H9 (cell line): ENCODE results near the gene PPP2R2B. TPM values are rescaled to one million over a fixed set of nuclear protein-coding genes. Genes with fewer than 3 reads are reported as not detected.

Experiments
- DNase-seq: peaks from one replicate; pipeline ENCODE4 v3.0.0-alpha.2; 2017
- H2AFZ ChIP-seq: one replicate; pipeline ENCODE4 v1.6.1; 2013; ENCODE audit warnings: mild to moderate bottlenecking, low read length, control low read depth, moderate library complexity
- H2AK5ac ChIP-seq: 2 replicates; pipeline ENCODE4 v1.6.1; 2013; ENCODE audit warnings: low read length, control low read depth, mixed read lengths; ENCODE audit not compliant: insufficient read length
- H2BK120ac ChIP-seq: one replicate; pipeline ENCODE4 v1.6.1; 2013; ENCODE audit warnings: low read depth, mild to moderate bottlenecking, low read length, control low read depth, inconsistent platforms; ENCODE audit not compliant: poor library complexity, severe bottlenecking
- H2BK12ac ChIP-seq: 2 replicates; pipeline ENCODE4 v1.6.1; 2013; ENCODE audit warnings: low read length, control low read depth, mixed read lengths, low read depth; ENCODE audit not compliant: insufficient read length
- H2BK15ac ChIP-seq: 2 replicates; pipeline ENCODE4 v1.6.1; 2013; ENCODE audit warnings: low read depth, low read length, control low read depth
- H2BK20ac ChIP-seq: one replicate; pipeline ENCODE4 v1.6.1; 2013; ENCODE audit warnings: low read depth, mild to moderate bottlenecking, low read length, control low read depth, inconsistent platforms; ENCODE audit not compliant: poor library complexity, severe bottlenecking
- H2BK5ac ChIP-seq: 2 replicates; pipeline ENCODE4 v1.6.1; 2013; ENCODE audit warnings: low read length, control low read depth, mixed read lengths; ENCODE audit not compliant: insufficient read length
- H3K14ac ChIP-seq: 2 replicates; pipeline ENCODE4 v1.6.1; 2013; ENCODE audit warnings: low read length, control low read depth; ENCODE audit not compliant: insufficient read depth
- H3K18ac ChIP-seq: 2 replicates; pipeline ENCODE4 v1.6.1; 2013; ENCODE audit warnings: low read depth, mild to moderate bottlenecking, mixed read lengths, low read length, control low read depth; ENCODE audit not compliant: insufficient read length
- H3K23ac ChIP-seq: 2 replicates; pipeline ENCODE4 v1.6.1; 2013; ENCODE audit warnings: low read length, control low read depth, mixed read lengths, low read depth; ENCODE audit not compliant: insufficient read length
- H3K23me2 ChIP-seq: 2 replicates; pipeline ENCODE4 v1.6.1; 2013; ENCODE audit warnings: low read depth, mild to moderate bottlenecking, mixed read lengths, low read length, control low read depth; ENCODE audit not compliant: insufficient read length, poor library complexity, severe bottlenecking
- H3K27ac ChIP-seq: 2 replicates; pipeline ENCODE4 v1.5.1; 2013; ENCODE audit warnings: low read length, control low read depth, mixed read lengths, low read depth; ENCODE audit not compliant: insufficient read length
- H3K27me3 ChIP-seq: 2 replicates; pipeline ENCODE4 v1.6.1; 2013; ENCODE audit warnings: low read length, control low read depth, inconsistent platforms; ENCODE audit not compliant: insufficient read depth
- H3K4ac ChIP-seq: 2 replicates; pipeline ENCODE4 v1.6.1; 2013; ENCODE audit warnings: low read depth, mild to moderate bottlenecking, control low read depth, inconsistent platforms, low read length, moderate library complexity
- H3K4me1 ChIP-seq: 2 replicates; pipeline ENCODE4 v1.6.1; 2013; ENCODE audit warnings: low read length, control low read depth, inconsistent platforms; ENCODE audit not compliant: insufficient read depth
- H3K4me2 ChIP-seq: 2 replicates; pipeline ENCODE4 v1.6.1; 2013; ENCODE audit warnings: low read length, control low read depth, mixed read lengths; ENCODE audit not compliant: insufficient read length, insufficient read depth
- H3K56ac ChIP-seq: 2 replicates; pipeline ENCODE4 v1.6.1; 2013; ENCODE audit warnings: low read depth, mild to moderate bottlenecking, mixed read lengths, low read length, control low read depth; ENCODE audit not compliant: insufficient read length
- H3K79me1 ChIP-seq: 2 replicates; pipeline ENCODE4 v1.6.1; 2013; ENCODE audit warnings: low read depth, mild to moderate bottlenecking, moderate library complexity, low read length, control low read depth, inconsistent platforms; ENCODE audit not compliant: insufficient read depth, poor library complexity, severe bottlenecking
- H3K79me2 ChIP-seq: 2 replicates; pipeline ENCODE4 v1.6.1; 2013; ENCODE audit warnings: low read length, control low read depth, inconsistent platforms; ENCODE audit not compliant: insufficient read depth
- H3K9ac ChIP-seq: 2 replicates; pipeline ENCODE4 v1.6.1; 2013; ENCODE audit warnings: low read length, control low read depth, mixed read lengths; ENCODE audit not compliant: insufficient read length; ENCODE audit errors: extremely low read depth
- H3K9me3 ChIP-seq: one replicate; pipeline ENCODE4 v1.6.1; 2013; ENCODE audit warnings: low read depth, low read length, inconsistent platforms; ENCODE audit not compliant: control insufficient read depth
- H3T11ph ChIP-seq: one replicate; pipeline ENCODE4 v1.6.1; 2013; ENCODE audit warnings: mild to moderate bottlenecking, low read length, control low read depth, inconsistent platforms
- H4K20me1 ChIP-seq: one replicate; pipeline ENCODE4 v1.6.1; 2013; ENCODE audit not compliant: control insufficient read depth, insufficient read length, insufficient read depth
- H4K5ac ChIP-seq: 2 replicates; pipeline ENCODE4 v1.6.1; 2013; ENCODE audit warnings: low read depth, mild to moderate bottlenecking, mixed read lengths, low read length, control low read depth; ENCODE audit not compliant: insufficient read length
- H4K8ac ChIP-seq: replicated peaks from 2 replicates; pipeline ENCODE4 v1.6.1; 2013; ENCODE audit warnings: low read length, control low read depth, mixed read lengths, low read depth; ENCODE audit not compliant: insufficient read length
- H4K91ac ChIP-seq: 2 replicates; pipeline ENCODE4 v1.6.1; 2013; ENCODE audit warnings: low read depth, mild to moderate bottlenecking, moderate library complexity, mixed read lengths, low read length, control low read depth; ENCODE audit not compliant: insufficient read length
- H3K27ac Mint-ChIP-seq, 3 experiments: 2 replicates in 2 of 3; 3 replicates in 1 of 3; pipeline ENCODE4 v1.8.0; 2020 to 2021; ENCODE audit warnings: mixed read lengths in 3 of 3, mild to moderate bottlenecking in 1 of 3, moderate library complexity in 1 of 3
- H3K27me3 Mint-ChIP-seq: 2 replicates; pipeline ENCODE4 v1.8.0; 2021; ENCODE audit warnings: low read depth, mild to moderate bottlenecking, moderate library complexity, mixed read lengths
- H3K36me3 Mint-ChIP-seq, 3 experiments: 2 replicates in 2 of 3; 3 replicates in 1 of 3; pipeline ENCODE4 v1.8.0; 2020 to 2021; ENCODE audit warnings: low read depth in 3 of 3, mixed read lengths in 3 of 3; ENCODE audit not compliant: insufficient read depth in 1 of 3
- H3K4me1 Mint-ChIP-seq, 2 experiments: 2 replicates each; pipeline ENCODE4 v1.8.0; 2020; ENCODE audit warnings: mixed read lengths in 2 of 2
- H3K4me3 Mint-ChIP-seq, 2 experiments: 2 replicates in 1 of 2; 3 replicates in 1 of 2; pipeline ENCODE4 v1.8.0; 2020 to 2021; ENCODE audit warnings: mild to moderate bottlenecking in 2 of 2, mixed read lengths in 2 of 2, moderate library complexity in 1 of 2
- H3K9me3 Mint-ChIP-seq, 2 experiments: 2 replicates in 1 of 2; 3 replicates in 1 of 2; pipeline ENCODE4 v1.8.0; 2020; ENCODE audit warnings: mild to moderate bottlenecking in 2 of 2, mixed read lengths in 2 of 2, moderate library complexity in 1 of 2
- CTCF ChIP-seq: fragments of 200-600 bp; sonication (generic); conservative IDR thresholded peaks from 3 replicates; pipeline ENCODE4 v1.8.0; 2021; ENCODE audit warnings: antibody characterized with exemption, mild to moderate bottlenecking
- WGBS: extraction: QIAGEN DNeasy Blood & Tissue Kit; methylation state at CpG from one replicate; pipeline ENCODE4 v1.1.7; 2013; ENCODE audit warnings: missing lambda C conversion rate, low lambda C conversion rate, mixed read lengths; ENCODE audit not compliant: insufficient read length; ENCODE audit errors: extremely low coverage; 5-methylcytosine and 5-hydroxymethylcytosine counted together
- total RNA-seq: library from RNA; stranded (reverse); gene quantifications from 2 replicates; pipeline ENCODE4 v1.2.1, GENCODE V29; 2021

PPP2R2B gene
- total RNA-seq, 1 experiment from 2014 or later = 14.3 TPM

GRCh38 chr5:146789712-146790653 is 88.6 kb downstream of the PPP2R2B start:
- no peak for TF ChIP-seq CTCF
- Histone ChIP-seq H4K91ac (no peak overlapping the region), H3T11ph (no peak overlapping the region), H2BK12ac (no peak overlapping the region), H2BK120ac (no peak overlapping the region), H3K4me1 (peaks cover 22% of the 10 kb centered on the region), H3K27ac (peak overlapping the region; percentile 87), H3K56ac (no peak overlapping the region), H3K9me3 (no peaks in the 10 kb centered on the region), H2AFZ (no peak overlapping the region), H4K20me1 (no peaks in the 10 kb centered on the region), H2AK5ac (no peak overlapping the region), H3K79me1 (no peaks in the 10 kb centered on the region), H3K4ac (no peak overlapping the region), H4K8ac (no peak overlapping the region), H3K4me2 (peak overlapping the region; percentile 35), H2BK15ac (no peak overlapping the region), H2BK5ac (no peak overlapping the region), H2BK20ac (no peak overlapping the region), H4K5ac (no peak overlapping the region), H3K18ac (no peak overlapping the region), H3K23ac (no peak overlapping the region), H3K14ac (no peak overlapping the region), H3K27me3 (no peaks in the 10 kb centered on the region), H3K23me2 (peaks cover 2% of the 10 kb centered on the region), H3K79me2 (0 out of 2 replicates have a peak, but pooled peaks cover 2% of the 10 kb centered on the region), H3K9ac (no peak overlapping the region)
- Mint-ChIP-seq H3K4me3 (peak overlapping the region; percentile 6 to 39; a peak in 4 of 5 replicates), H3K27me3 (no peaks in the 10 kb centered on the region; the same call in none of the 2 replicates), H3K4me1 (peaks cover 53 to 57% of the 10 kb centered on the region in 2 experiments), H3K27ac (peak overlapping the region; percentile 81 to 99 (median 86)), H3K9me3 (no peaks in the 10 kb centered on the region; a peak in 1 of 5 replicates), H3K36me3 (peaks cover 2 to 5% (median 3%) of the 10 kb centered on the region in 3 experiments; a peak in 4 of 7 replicates)
- WGBS = no CpG with 5 or more reads among the region's 6 CpGs
- peak; percentile 71 for DNase-seq
